OCI-LY1 (cell line): ENCODE results near the gene FARS2.

Source experiments
- H2AFZ ChIP-seq: fragments of 200-600 bp; sonication (generic), shearing (Covaris generic); 2 replicates; pipeline ENCODE4 v1.6.0; 2014; ENCODE audit warnings: antibody characterized with exemption, mild to moderate bottlenecking, low read length
- H3F3A ChIP-seq: fragments of 200-600 bp; sonication (generic), shearing (Covaris generic); 2 replicates; pipeline ENCODE4 v1.6.0; 2014; ENCODE audit warnings: mild to moderate bottlenecking, antibody characterized with exemption, low read length, moderate library complexity; ENCODE audit not compliant: insufficient read depth
- H3K27ac ChIP-seq: fragments of 200-600 bp; sonication (generic); 2 replicates; pipeline ENCODE4 v1.5.1; 2014; ENCODE audit warnings: low read length, mixed run types, mild to moderate bottlenecking, low read depth; ENCODE audit not compliant: poor library complexity, severe bottlenecking
- H3K27me3 ChIP-seq: fragments of 200-600 bp; sonication (generic); 2 replicates; pipeline ENCODE4 v1.6.0; 2014; ENCODE audit warnings: antibody characterized with exemption, mild to moderate bottlenecking, low read length, moderate library complexity; ENCODE audit not compliant: insufficient read depth
- H3K36me3 ChIP-seq: fragments of 200-600 bp; sonication (generic); 2 replicates; pipeline ENCODE4 v1.6.1; 2014; ENCODE audit warnings: mild to moderate bottlenecking, antibody characterized with exemption, low read length, moderate library complexity, mixed read lengths; ENCODE audit not compliant: insufficient read depth
- H3K4me1 ChIP-seq: fragments of 200-600 bp; sonication (generic); 2 replicates; pipeline ENCODE4 v1.5.1; 2014; ENCODE audit warnings: mild to moderate bottlenecking, low read length, moderate library complexity; ENCODE audit not compliant: insufficient read depth, severe bottlenecking
- H3K4me2 ChIP-seq: fragments of 200-600 bp; sonication (generic), shearing (Covaris generic); 2 replicates; pipeline ENCODE4 v1.6.1; 2014; ENCODE audit warnings: low read length
- H3K4me3 ChIP-seq: fragments of 200-600 bp; sonication (generic); 2 replicates; pipeline ENCODE4 v1.5.1; 2014; ENCODE audit warnings: low read length, low read depth, mild to moderate bottlenecking, mixed read lengths; ENCODE audit not compliant: poor library complexity, severe bottlenecking
- H3K79me2 ChIP-seq: fragments of 200-600 bp; shearing (Covaris generic); 2 replicates; pipeline ENCODE4 v1.6.1; 2016; ENCODE audit warnings: mixed run types, low read length, mixed read lengths; ENCODE audit not compliant: insufficient read depth
- H3K9ac ChIP-seq: fragments of 200-600 bp; sonication (generic), shearing (Covaris generic); 2 replicates; pipeline ENCODE4 v1.6.1; 2014; ENCODE audit warnings: mild to moderate bottlenecking, low read length, mixed read lengths
- H3K9me2 ChIP-seq: fragments of 200-600 bp; sonication (generic), shearing (Covaris generic); 2 replicates; pipeline ENCODE4 v1.6.1; 2014; ENCODE audit warnings: low read depth, mild to moderate bottlenecking, low read length, mixed read lengths
- H3K9me3 ChIP-seq: fragments of 200-600 bp; shearing (Covaris generic); 2 replicates; pipeline ENCODE4 v1.6.1; 2014; ENCODE audit warnings: low read length, mixed read lengths
- H4K20me1 ChIP-seq: fragments of 200-600 bp; sonication (generic), shearing (Covaris generic); 2 replicates; pipeline ENCODE4 v1.6.0; 2016; ENCODE audit warnings: mild to moderate bottlenecking, low read length; ENCODE audit not compliant: insufficient read depth
- EZH2 ChIP-seq: fragments of 200-600 bp; sonication (generic), shearing (Covaris generic); IDR thresholded peaks from 2 replicates; pipeline ENCODE4 v1.8.0; 2017; ENCODE audit warnings: borderline replicate concordance, mixed run types, mild to moderate bottlenecking, antibody characterized with exemption, low read length, moderate library complexity, mixed read lengths
- TF ChIP-seq, protein P1 (sequence below): fragments of 200-600 bp; sonication (generic), shearing (Covaris generic); IDR thresholded peaks from 2 replicates; pipeline ENCODE4 v1.5.1; 2017; ENCODE audit warnings: mild to moderate bottlenecking, antibody characterized with exemption, low read length, moderate library complexity, mixed read lengths

Gene FARS2

DNA sequence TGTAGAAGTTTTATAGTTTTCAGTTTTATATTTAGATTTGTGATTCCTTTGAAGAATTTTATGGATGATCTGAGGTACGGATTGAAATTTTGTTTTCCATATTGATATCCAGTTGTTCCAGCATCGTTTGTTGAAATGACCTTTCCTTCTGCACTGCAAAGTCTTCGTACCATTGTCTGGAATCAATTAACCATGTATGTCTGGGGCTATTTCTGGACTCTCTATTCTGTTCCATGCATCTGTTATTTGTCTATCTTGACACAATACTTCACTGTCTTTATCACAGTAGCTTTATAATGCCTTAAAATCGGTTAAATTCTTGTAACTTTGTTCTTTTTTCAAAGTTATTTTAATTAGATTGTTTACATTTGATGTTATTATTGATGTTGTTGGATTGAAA is 154.9 kb downstream of the FARS2 start:
- Histone ChIP-seq H2AFZ (no peak overlapping the region), H3K27me3 (no peaks in the 10 kb centered on the region), H3K27ac (no peak overlapping the region), H3K9ac (no peak overlapping the region), H4K20me1 (no peaks in the 10 kb centered on the region), H3F3A (no peaks in the 10 kb centered on the region), H3K4me3 (no peak overlapping the region), H3K4me2 (no peak overlapping the region), H3K9me2 (no peaks in the 10 kb centered on the region), H3K9me3 (0 out of 2 replicates have a peak, but pooled peaks cover 3% of the 10 kb centered on the region), H3K36me3 (peaks cover 8% of the 10 kb centered on the region; the same call in 1 of the 2 replicates), H3K4me1 (no peaks in the 10 kb centered on the region), H3K79me2 (no peaks in the 10 kb centered on the region)
- TF ChIP-seq EZH2, result no peak
- TF ChIP-seq, protein P1, sequence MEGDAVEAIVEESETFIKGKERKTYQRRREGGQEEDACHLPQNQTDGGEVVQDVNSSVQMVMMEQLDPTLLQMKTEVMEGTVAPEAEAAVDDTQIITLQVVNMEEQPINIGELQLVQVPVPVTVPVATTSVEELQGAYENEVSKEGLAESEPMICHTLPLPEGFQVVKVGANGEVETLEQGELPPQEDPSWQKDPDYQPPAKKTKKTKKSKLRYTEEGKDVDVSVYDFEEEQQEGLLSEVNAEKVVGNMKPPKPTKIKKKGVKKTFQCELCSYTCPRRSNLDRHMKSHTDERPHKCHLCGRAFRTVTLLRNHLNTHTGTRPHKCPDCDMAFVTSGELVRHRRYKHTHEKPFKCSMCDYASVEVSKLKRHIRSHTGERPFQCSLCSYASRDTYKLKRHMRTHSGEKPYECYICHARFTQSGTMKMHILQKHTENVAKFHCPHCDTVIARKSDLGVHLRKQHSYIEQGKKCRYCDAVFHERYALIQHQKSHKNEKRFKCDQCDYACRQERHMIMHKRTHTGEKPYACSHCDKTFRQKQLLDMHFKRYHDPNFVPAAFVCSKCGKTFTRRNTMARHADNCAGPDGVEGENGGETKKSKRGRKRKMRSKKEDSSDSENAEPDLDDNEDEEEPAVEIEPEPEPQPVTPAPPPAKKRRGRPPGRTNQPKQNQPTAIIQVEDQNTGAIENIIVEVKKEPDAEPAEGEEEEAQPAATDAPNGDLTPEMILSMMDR, result no peak

- peaks cover 8% of the 10 kb centered on the region; the same call in 1 of the 2 replicates for H3K36me3 ChIP-seq
- H3K9me2 ChIP-seq, result no peaks in the 10 kb centered on the region
- no peaks in the 10 kb centered on the region for H4K20me1 ChIP-seq
- H3K4me2 ChIP-seq, result no peak overlapping the region
- H2AFZ ChIP-seq, result no peak overlapping the region
- no peaks in the 10 kb centered on the region for H3K79me2 ChIP-seq
- no peaks in the 10 kb centered on the region; the same call in 1 of the 2 replicates for H3F3A ChIP-seq
- H3K27me3 ChIP-seq, result no peaks in the 10 kb centered on the region
- H3K4me3 ChIP-seq, result no peak overlapping the region
- peaks cover 23% of the 10 kb centered on the region for H3K4me1 ChIP-seq
- no peak overlapping the region for H3K9ac ChIP-seq
- 0 out of 2 replicates have a peak, but pooled peaks cover 3% of the 10 kb centered on the region for H3K9me3 ChIP-seq
- H3K27ac ChIP-seq, result peak overlapping the region; percentile 36
- TF ChIP-seq, protein P1, result peak; percentile 92
- TF ChIP-seq EZH2, result no peak
Observed at GRCh38 chr6:5422321-5422915, 161.1 kb downstream of the FARS2 start.

GRCh38 chr6:5423251-5423650 is 161.9 kb downstream of the FARS2 start:
- no peaks in the 10 kb centered on the region for H4K20me1 ChIP-seq
- no peak overlapping the region for H2AFZ ChIP-seq
- no peak overlapping the region for H3K4me2 ChIP-seq
- peak overlapping the region; percentile 36 for H3K27ac ChIP-seq
- TF ChIP-seq, protein P1, result no peak
- TF ChIP-seq EZH2, result no peak
- no peaks in the 10 kb centered on the region for H3K9me2 ChIP-seq
- H3K79me2 ChIP-seq, result no peaks in the 10 kb centered on the region
- peaks cover 8% of the 10 kb centered on the region; the same call in 1 of the 2 replicates for H3K36me3 ChIP-seq
- H3K4me1 ChIP-seq, result peaks cover 31% of the 10 kb centered on the region
- no peaks in the 10 kb centered on the region for H3K9me3 ChIP-seq
- H3K27me3 ChIP-seq, result no peaks in the 10 kb centered on the region
- H3K4me3 ChIP-seq, result no peak overlapping the region
- H3K9ac ChIP-seq, result no peak overlapping the region
- H3F3A ChIP-seq, result no peaks in the 10 kb centered on the region; the same call in 1 of the 2 replicates
